A549 (cell line): Measurements from ENCODE around the gene HCAR2. TPM values are rescaled to one million over a fixed set of nuclear protein-coding genes. Genes with fewer than 3 reads are reported as not detected.

Experiments
- ATAC-seq, 2 experiments: fragments of 200-7000 bp in 1 of 2; fragments of >200 bp in 1 of 2; cut with Nextera tagmentation in 1 of 2; cut with Tn5 transposase in 1 of 2; 3 replicates each; pipeline versions ENCODE4 v1.8.0 to v1.9.1; 2018 to 2020; ENCODE audit warnings: mild to moderate bottlenecking in 1 of 2, moderate library complexity in 1 of 2
- CTCF ChIA-PET: fragments of 300-600 bp; sonication (Branson Sonifier 250); formaldehyde crosslinking; extraction: SDS; loops from one replicate; lab custom pipeline; 2021; ENCODE audit warnings: antibody characterized with exemption, inconsistent platforms; lab: Yijun Ruan, JAX
- POLR2A ChIA-PET: fragments of 350-600 bp; formaldehyde crosslinking; extraction: SDS; loops from one replicate; lab custom pipeline; 2021; ENCODE audit warnings: antibody characterized with exemption, inconsistent platforms; lab: Yijun Ruan, JAX
- DNase-seq, 2 experiments: peaks; one replicate each; pipeline versions ENCODE4 v3.0.0 to v3.0.0-alpha.2; 2011 to 2016; ENCODE audit warnings: low read depth in 1 of 2, low spot score in 1 of 2
- FAIRE-seq: peaks from 2 replicates; lab custom pipeline; 2011; peaks lifted over from hg19 to GRCh38; lab: Jason Lieb, UNC
- H3K27ac ChIP-seq, 2 experiments: fragments of >200 bp; sonication (Bioruptor Twin); formaldehyde crosslinking; 3 replicates each; pipeline ENCODE4 v1.5.1; 2016 to 2017
- H3K4me1 ChIP-seq: fragments of >200 bp; sonication (Bioruptor Twin); formaldehyde crosslinking; 3 replicates; pipeline ENCODE4 v1.6.1; 2016
- H3K4me2 ChIP-seq: fragments of >200 bp; sonication (Bioruptor Twin); formaldehyde crosslinking; 3 replicates; pipeline ENCODE4 v1.6.1; 2016
- H3K4me3 ChIP-seq: fragments of >200 bp; sonication (Bioruptor Twin); formaldehyde crosslinking; 3 replicates; pipeline ENCODE4 v1.5.1; 2016
- H3K9me3 ChIP-seq: fragments of >200 bp; sonication (Bioruptor Twin); formaldehyde crosslinking; 3 replicates; pipeline ENCODE4 v1.6.1; 2016
- CBX2 ChIP-seq: fragments of 200-600 bp; sonication (generic); IDR thresholded peaks from 2 replicates; pipeline ENCODE4 v1.6.1; 2016; ENCODE audit warnings: low read depth, mild to moderate bottlenecking, borderline replicate concordance
- CBX8 ChIP-seq: fragments of 200-600 bp; sonication (generic); IDR thresholded peaks from 2 replicates; pipeline ENCODE4 v1.6.1; 2016
- CEBPB ChIP-seq, 2 experiments: fragments of >200 bp in 1 of 2; sonication (Bioruptor Twin) in 1 of 2; formaldehyde crosslinking in 1 of 2; IDR thresholded peaks; 2 replicates each; pipeline ENCODE4 v1.6.1; 2012 to 2016
- CHD4 ChIP-seq: fragments of 200-600 bp; sonication (generic); IDR thresholded peaks from 2 replicates; pipeline ENCODE4 v1.6.1; 2016; ENCODE audit warnings: antibody characterized with exemption, mild to moderate bottlenecking, borderline replicate concordance
- EHF ChIP-seq: fragments of 250-450 bp; sonication (Bioruptor Pico); IDR thresholded peaks from 2 replicates; pipeline ENCODE4 v1.5.0; 2020; ENCODE audit warnings: mild to moderate bottlenecking
- EP300 ChIP-seq, 2 experiments: fragments of >200 bp; sonication (Bioruptor Twin); formaldehyde crosslinking; IDR thresholded peaks; 2 replicates in 1 of 2; 3 replicates in 1 of 2; pipeline ENCODE4 v1.6.1; 2016 to 2017
- FOSB ChIP-seq: fragments of 250-450 bp; sonication (Bioruptor Pico); IDR thresholded peaks from 2 replicates; pipeline ENCODE4 v1.5.0; 2020; ENCODE audit warnings: mild to moderate bottlenecking, moderate library complexity
- HOXA7 ChIP-seq: fragments of 250-450 bp; sonication (Bioruptor Pico); IDR thresholded peaks from 2 replicates; pipeline ENCODE4 v1.5.0; 2020; ENCODE audit warnings: mild to moderate bottlenecking, moderate library complexity
- HOXB5 ChIP-seq: fragments of 250-450 bp; sonication (Bioruptor Pico); IDR thresholded peaks from 2 replicates; pipeline ENCODE4 v1.5.0; 2020; ENCODE audit warnings: mild to moderate bottlenecking, moderate library complexity
- JUNB ChIP-seq: fragments of >200 bp; sonication (Bioruptor Twin); formaldehyde crosslinking; IDR thresholded peaks from 2 replicates; pipeline ENCODE4 v1.6.1; 2016
- KDM5A ChIP-seq: fragments of 200-600 bp; sonication (generic); IDR thresholded peaks from 2 replicates; pipeline ENCODE4 v1.6.1; 2016; ENCODE audit warnings: antibody characterized with exemption, mild to moderate bottlenecking
- MAZ ChIP-seq: fragments of 150-350 bp; IDR thresholded peaks from 2 replicates; pipeline ENCODE4 v1.6.1; 2014; ENCODE audit warnings: antibody characterized with exemption, low read depth, low read length, borderline replicate concordance
- RFX5 ChIP-seq: fragments of 450-650 bp; IDR thresholded peaks from 2 replicates; pipeline ENCODE4 v1.7.1; 2014; ENCODE audit warnings: antibody characterized with exemption, mild to moderate bottlenecking, moderate library complexity
- RNF2 ChIP-seq: fragments of 200-600 bp; sonication (generic); IDR thresholded peaks from 2 replicates; pipeline ENCODE4 v1.6.1; 2016; ENCODE audit warnings: low read depth, mild to moderate bottlenecking, antibody characterized with exemption, moderate library complexity, borderline replicate concordance
- SMC3 ChIP-seq: fragments of >200 bp; sonication (Bioruptor Twin); formaldehyde crosslinking; IDR thresholded peaks from 3 replicates; pipeline ENCODE4 v1.6.1; 2018; ENCODE audit warnings: inconsistent platforms
- TP53 ChIP-seq: fragments of 250-450 bp; sonication (Bioruptor Pico); IDR thresholded peaks from 2 replicates; pipeline ENCODE4 v1.5.0; 2021; ENCODE audit warnings: mild to moderate bottlenecking, moderate library complexity
- ZFP36 ChIP-seq: fragments of 450-650 bp; IDR thresholded peaks from 2 replicates; pipeline ENCODE4 v1.6.1; 2014; ENCODE audit warnings: borderline replicate concordance; ENCODE audit not compliant: partially characterized antibody
- ZSCAN20 ChIP-seq: fragments of 250-450 bp; sonication (Bioruptor Pico); IDR thresholded peaks from 2 replicates; pipeline ENCODE4 v1.8.0; 2022; ENCODE audit warnings: mild to moderate bottlenecking, moderate library complexity
- WGBS: methylation state at CpG from one replicate; pipeline ENCODE4 v1.1.6; 2017; ENCODE audit errors: missing lambda C conversion rate; 5-methylcytosine and 5-hydroxymethylcytosine counted together
- polyA plus RNA-seq, 4 experiments: library from polyadenylated mRNA; depleted of rRNA in 3 of 4; stranded (reverse); fragments of >200 nt; fragmentation: RNase III in 1 of 4; extraction: RNeasy Plus Mini Kit Qiagen cat#74134 plus additional on column Dnase treatment in 1 of 4; gene quantifications; 2 replicates in 3 of 4; 3 replicates in 1 of 4; pipeline ENCODE4 v1.2.3, GENCODE V29; 2011 to 2017
- TF ChIP-seq, protein P1 (sequence below): fragments of 250-450 bp; sonication (Bioruptor Pico); IDR thresholded peaks from 2 replicates; pipeline ENCODE4 v1.5.0; 2020; ENCODE audit warnings: low read depth, mild to moderate bottlenecking, moderate library complexity
- TF ChIP-seq, protein P2 (sequence below): IDR thresholded peaks from 2 replicates; pipeline ENCODE4 v1.6.1; 2012
- TF ChIP-seq, protein P3 (sequence below): fragments of 150-350 bp; IDR thresholded peaks from 2 replicates; pipeline ENCODE4 v1.6.1; 2014; ENCODE audit warnings: low read depth, mild to moderate bottlenecking, low read length
- TF ChIP-seq, protein P4 (sequence below): fragments of >200 bp; sonication (Bioruptor Twin); formaldehyde crosslinking; IDR thresholded peaks from 3 replicates; pipeline ENCODE4 v1.5.1; 2016
- TF ChIP-seq, protein P5 (sequence below): IDR thresholded peaks from 2 replicates; pipeline ENCODE4 v1.6.1; 2012
- TF ChIP-seq, protein P6 (sequence below): IDR thresholded peaks from 2 replicates; pipeline ENCODE4 v1.6.1; 2012; ENCODE audit warnings: low read depth, borderline replicate concordance

The HCAR2 gene
- polyA plus RNA-seq, 2 of the 4 experiments (the other 2 are of a cell fraction), result 0.09 TPM; not detected in 1

DNA sequence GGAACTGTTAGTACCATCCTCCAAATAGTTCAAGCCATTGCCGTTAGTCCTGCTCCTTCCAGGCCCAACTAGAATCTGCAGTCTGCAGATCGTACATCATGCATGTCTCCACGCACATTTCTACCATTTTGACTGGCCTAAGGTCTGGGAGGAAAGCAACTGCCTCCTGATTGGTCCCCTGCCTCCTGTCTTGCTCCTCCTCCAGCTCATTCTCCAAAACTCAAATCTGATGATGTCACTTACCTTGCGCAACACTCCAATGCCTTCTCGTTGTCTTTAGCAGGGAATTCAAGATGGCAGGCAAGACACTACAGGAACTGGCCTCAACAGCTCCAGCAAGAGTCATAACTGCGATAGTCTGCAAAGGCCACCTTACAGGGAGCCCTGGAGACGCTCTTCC, 37.2 kb upstream of the HCAR2 start:
- CTCF ChIA-PET, result interaction anchor here (0.8 to 2.2 kb wide), 3 partner anchors 12 to 103 kb away, joined by 3 to 11 read pairs (median 7); partner anchors contain the start of gene DENR
- Histone ChIP-seq H3K4me2 (no peak overlapping the region), H3K4me3 (no peak overlapping the region), H3K27ac (no peak overlapping the region), H3K9me3 (no peaks in the 10 kb centered on the region), H3K4me1 (no peaks in the 10 kb centered on the region)
- ATAC-seq (no peak), DNase-seq (peak in 1 of 2 experiments; percentile 45), FAIRE-seq (no peak)
- TF ChIP-seq CEBPB (IDR thresholded peaks at IDR 0.05), result peak; percentile 17 to 89; a peak in 3 of 4 replicates
- TF ChIP-seq, protein P1, sequence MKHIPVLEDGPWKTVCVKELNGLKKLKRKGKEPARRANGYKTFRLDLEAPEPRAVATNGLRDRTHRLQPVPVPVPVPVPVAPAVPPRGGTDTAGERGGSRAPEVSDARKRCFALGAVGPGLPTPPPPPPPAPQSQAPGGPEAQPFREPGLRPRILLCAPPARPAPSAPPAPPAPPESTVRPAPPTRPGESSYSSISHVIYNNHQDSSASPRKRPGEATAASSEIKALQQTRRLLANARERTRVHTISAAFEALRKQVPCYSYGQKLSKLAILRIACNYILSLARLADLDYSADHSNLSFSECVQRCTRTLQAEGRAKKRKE, result no peak
- TF ChIP-seq, protein P2, sequence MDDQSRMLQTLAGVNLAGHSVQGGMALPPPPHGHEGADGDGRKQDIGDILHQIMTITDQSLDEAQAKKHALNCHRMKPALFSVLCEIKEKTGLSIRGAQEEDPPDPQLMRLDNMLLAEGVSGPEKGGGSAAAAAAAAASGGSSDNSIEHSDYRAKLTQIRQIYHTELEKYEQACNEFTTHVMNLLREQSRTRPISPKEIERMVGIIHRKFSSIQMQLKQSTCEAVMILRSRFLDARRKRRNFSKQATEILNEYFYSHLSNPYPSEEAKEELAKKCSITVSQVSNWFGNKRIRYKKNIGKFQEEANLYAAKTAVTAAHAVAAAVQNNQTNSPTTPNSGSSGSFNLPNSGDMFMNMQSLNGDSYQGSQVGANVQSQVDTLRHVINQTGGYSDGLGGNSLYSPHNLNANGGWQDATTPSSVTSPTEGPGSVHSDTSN, result no peak
- 86% methylated on average over 7 of the region's 7 CpGs for WGBS
- POLR2A ChIA-PET, result no interaction called here

DNA sequence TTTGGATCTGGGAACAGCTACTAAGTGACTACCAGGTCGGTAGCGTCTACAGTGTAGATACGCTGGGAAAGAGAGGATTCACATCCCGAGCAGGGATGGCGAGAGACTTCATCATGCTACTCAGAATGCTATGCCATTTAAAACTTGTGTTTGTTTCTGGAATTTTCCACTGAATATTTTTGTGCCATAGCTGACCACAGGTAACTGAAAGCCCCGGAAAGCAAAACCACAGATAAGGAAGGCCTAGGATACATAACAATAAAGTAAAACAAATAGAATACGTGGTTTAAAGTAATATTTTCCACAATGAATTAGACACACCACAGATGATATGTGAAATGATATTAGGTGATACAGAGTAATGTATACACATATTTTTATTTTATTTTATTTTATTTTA, 35.4 kb upstream of the HCAR2 start:
- H3K4me2 ChIP-seq, result no peak overlapping the region
- H3K9me3 ChIP-seq, result no peaks in the 10 kb centered on the region
- no peaks in the 10 kb centered on the region for H3K4me1 ChIP-seq
- ChIA-PET CTCF (interaction anchor here (0.8 to 2.2 kb wide), 2 partner anchors 14 to 101 kb away, joined by 3 to 7 read pairs; no protein-coding TSS in a partner anchor), POLR2A (interaction anchor here (1.1 kb wide), 1 partner anchor 12 kb away, joined by 3 read pairs; no protein-coding TSS in a partner anchor)
- no peak for FAIRE-seq
- H3K4me3 ChIP-seq, result no peak overlapping the region
- 92% methylated on average over 7 of the region's 7 CpGs for WGBS
- no peak for ATAC-seq
- H3K27ac ChIP-seq, result no peak overlapping the region
- DNase-seq, result no peak
- no peak for TF ChIP-seq HOXB5
- no peak for TF ChIP-seq RNF2
- no peak for TF ChIP-seq CBX2
- no peak for TF ChIP-seq MAZ
- TF ChIP-seq JUNB, result no peak
- TF ChIP-seq, all 56 proteins: peak for 0

DNA sequence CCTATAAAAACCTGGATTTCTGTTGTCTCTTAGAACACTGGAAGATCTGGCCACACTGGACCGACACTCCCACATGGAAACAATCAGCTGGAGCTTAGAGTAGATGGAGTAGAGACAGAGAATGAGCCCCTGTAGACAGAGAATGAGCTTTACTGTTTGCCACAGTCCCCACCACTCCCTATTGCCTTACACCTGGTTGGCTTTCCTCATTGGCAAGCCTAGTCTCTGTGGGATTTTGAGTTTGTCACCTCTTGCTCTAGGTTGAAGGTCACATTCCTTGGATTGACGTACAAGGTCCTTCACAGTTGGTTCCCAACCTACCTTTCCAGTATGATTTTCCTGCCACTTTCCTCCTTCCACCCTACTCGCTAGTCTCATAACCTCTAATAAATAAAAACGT, 29.5 kb upstream of the HCAR2 start:
- no peak for FAIRE-seq
- ATAC-seq, result no peak
- POLR2A ChIA-PET, result no interaction called here

DNA sequence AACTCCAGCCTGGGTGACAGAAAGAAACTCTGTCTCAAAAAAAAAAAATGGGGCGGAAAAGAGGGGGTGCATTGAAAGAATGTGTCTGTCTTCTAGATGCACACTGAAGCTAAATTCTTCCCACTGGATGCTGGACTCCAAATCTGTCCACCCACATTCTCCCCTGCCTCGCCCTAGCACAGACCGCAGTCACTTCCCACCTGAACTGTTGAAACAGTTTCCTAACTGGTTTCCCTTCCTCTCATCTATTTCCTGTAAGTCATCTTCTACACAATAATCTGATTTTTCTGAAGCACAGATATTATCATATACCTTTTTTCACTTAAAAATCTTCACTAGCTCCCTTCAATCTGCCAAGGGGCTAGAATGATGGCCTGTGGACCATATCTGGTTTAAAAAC, 29.0 kb upstream of the HCAR2 start:
- Histone ChIP-seq H3K9me3 (no peaks in the 10 kb centered on the region), H3K4me1 (no peaks in the 10 kb centered on the region)
- POLR2A ChIA-PET, result no interaction called here
- 90% methylated on average over 3 of the region's 3 CpGs for WGBS
- TF ChIP-seq CHD4 (no peak), CBX8 (no peak), ZFP36 (no peak), FOSB (CRISPR knock-in tag) (no peak), ZSCAN20 (CRISPR knock-in tag) (no peak), EP300 (IDR thresholded peaks at IDR 0.05) (no peak), RFX5 (no peak), CBX2 (no peak), SMC3 (no peak), KDM5A (no peak)
- TF ChIP-seq, protein P3, sequence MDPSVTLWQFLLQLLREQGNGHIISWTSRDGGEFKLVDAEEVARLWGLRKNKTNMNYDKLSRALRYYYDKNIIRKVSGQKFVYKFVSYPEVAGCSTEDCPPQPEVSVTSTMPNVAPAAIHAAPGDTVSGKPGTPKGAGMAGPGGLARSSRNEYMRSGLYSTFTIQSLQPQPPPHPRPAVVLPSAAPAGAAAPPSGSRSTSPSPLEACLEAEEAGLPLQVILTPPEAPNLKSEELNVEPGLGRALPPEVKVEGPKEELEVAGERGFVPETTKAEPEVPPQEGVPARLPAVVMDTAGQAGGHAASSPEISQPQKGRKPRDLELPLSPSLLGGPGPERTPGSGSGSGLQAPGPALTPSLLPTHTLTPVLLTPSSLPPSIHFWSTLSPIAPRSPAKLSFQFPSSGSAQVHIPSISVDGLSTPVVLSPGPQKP, result no peak
- TF ChIP-seq, protein P4, sequence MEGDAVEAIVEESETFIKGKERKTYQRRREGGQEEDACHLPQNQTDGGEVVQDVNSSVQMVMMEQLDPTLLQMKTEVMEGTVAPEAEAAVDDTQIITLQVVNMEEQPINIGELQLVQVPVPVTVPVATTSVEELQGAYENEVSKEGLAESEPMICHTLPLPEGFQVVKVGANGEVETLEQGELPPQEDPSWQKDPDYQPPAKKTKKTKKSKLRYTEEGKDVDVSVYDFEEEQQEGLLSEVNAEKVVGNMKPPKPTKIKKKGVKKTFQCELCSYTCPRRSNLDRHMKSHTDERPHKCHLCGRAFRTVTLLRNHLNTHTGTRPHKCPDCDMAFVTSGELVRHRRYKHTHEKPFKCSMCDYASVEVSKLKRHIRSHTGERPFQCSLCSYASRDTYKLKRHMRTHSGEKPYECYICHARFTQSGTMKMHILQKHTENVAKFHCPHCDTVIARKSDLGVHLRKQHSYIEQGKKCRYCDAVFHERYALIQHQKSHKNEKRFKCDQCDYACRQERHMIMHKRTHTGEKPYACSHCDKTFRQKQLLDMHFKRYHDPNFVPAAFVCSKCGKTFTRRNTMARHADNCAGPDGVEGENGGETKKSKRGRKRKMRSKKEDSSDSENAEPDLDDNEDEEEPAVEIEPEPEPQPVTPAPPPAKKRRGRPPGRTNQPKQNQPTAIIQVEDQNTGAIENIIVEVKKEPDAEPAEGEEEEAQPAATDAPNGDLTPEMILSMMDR, result no peak
- TF ChIP-seq, all 56 proteins: peak for 0
- Histone ChIP-seq H3K4me3 (no peak overlapping the region), H3K27ac (no peak overlapping the region), H3K4me2 (no peak overlapping the region)
- no peak for FAIRE-seq
- no peak for DNase-seq
- CTCF ChIA-PET, result interaction anchor here (6.1 kb wide), 1 partner anchor 94 kb away, joined by 28 read pairs; no protein-coding TSS in a partner anchor
- ATAC-seq, result no peak

More for the DNA sequence above, 29.5 kb upstream of the HCAR2 start:
- no peak for DNase-seq
- WGBS, result 78% methylated on average over 4 of the region's 4 CpGs
- Histone ChIP-seq H3K4me1 (no peaks in the 10 kb centered on the region), H3K4me3 (no peak overlapping the region), H3K9me3 (no peaks in the 10 kb centered on the region), H3K4me2 (no peak overlapping the region), H3K27ac (no peak overlapping the region)
- CTCF ChIA-PET, result interaction anchor here (6.1 kb wide), 1 partner anchor 94 kb away, joined by 28 read pairs; no protein-coding TSS in a partner anchor
- TF ChIP-seq ZFP36 (peak; percentile 44), TP53 (CRISPR knock-in tag) (no peak), HOXA7 (no peak), CEBPB (IDR thresholded peaks at IDR 0.05) (no peak), EHF (no peak)
- TF ChIP-seq, protein P5, sequence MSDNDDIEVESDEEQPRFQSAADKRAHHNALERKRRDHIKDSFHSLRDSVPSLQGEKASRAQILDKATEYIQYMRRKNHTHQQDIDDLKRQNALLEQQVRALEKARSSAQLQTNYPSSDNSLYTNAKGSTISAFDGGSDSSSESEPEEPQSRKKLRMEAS, result no peak
- TF ChIP-seq, protein P6, sequence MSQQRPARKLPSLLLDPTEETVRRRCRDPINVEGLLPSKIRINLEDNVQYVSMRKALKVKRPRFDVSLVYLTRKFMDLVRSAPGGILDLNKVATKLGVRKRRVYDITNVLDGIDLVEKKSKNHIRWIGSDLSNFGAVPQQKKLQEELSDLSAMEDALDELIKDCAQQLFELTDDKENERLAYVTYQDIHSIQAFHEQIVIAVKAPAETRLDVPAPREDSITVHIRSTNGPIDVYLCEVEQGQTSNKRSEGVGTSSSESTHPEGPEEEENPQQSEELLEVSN, result no peak
